ENCODE data around the gene PNPLA3.

The PNPLA3 gene, protein sequence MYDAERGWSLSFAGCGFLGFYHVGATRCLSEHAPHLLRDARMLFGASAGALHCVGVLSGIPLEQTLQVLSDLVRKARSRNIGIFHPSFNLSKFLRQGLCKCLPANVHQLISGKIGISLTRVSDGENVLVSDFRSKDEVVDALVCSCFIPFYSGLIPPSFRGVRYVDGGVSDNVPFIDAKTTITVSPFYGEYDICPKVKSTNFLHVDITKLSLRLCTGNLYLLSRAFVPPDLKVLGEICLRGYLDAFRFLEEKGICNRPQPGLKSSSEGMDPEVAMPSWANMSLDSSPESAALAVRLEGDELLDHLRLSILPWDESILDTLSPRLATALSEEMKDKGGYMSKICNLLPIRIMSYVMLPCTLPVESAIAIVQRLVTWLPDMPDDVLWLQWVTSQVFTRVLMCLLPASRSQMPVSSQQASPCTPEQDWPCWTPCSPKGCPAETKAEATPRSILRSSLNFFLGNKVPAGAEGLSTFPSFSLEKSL

DNA sequence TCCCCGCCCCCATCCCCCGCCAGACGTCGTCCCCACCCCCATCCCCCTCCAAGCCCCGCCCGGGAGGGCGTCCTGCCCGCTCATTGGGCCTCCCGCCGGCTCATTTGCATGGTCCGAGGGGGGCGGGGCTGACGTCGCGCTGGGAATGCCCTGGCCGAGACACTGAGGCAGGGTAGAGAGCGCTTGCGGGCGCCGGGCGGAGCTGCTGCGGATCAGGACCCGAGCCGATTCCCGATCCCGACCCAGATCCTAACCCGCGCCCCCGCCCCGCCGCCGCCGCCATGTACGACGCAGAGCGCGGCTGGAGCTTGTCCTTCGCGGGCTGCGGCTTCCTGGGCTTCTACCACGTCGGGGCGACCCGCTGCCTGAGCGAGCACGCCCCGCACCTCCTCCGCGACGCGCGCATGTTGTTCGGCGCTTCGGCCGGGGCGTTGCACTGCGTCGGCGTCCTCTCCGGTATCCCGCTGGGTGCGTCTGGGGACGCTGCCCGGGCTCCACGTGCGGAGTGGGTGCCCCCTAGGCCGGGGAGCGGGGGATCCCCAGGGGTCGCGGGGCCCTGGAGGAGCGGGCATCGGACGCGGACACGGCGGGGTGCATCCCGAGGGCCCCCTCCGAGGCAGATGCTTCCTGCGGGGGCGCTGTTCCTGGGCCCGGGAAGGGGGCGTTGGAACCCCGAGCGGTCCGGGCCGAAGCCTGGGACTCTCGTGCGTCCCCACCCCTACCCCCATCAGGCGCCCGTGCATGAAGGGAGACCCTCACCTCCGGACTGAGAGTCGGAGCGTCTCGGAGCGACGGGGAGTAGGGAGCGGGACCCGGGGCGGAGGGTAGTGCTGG lies at the start of gene PNPLA3:
Gene PNPLA3, plus strand, starts transcription at position 175 of the 834 bp plus-strand sequence. Its CDS starts 107 bp downstream, at position 282.
- Mint-ChIP-seq H3K27me3 (peaks cover 32% of the 10 kb centered on the region), H3K9me3 (no peaks in the 10 kb centered on the region), H3K27ac (peak within 1 kb of the TSS; percentile 34), H3K4me3 (peak within 1 kb of the TSS; percentile 70), H3K36me3 (ENCODE audit: low read depth) (no peaks in the 10 kb centered on the region), H3K4me1 (ENCODE audit: low read depth) (peaks cover 5% of the 10 kb centered on the region)

DNA sequence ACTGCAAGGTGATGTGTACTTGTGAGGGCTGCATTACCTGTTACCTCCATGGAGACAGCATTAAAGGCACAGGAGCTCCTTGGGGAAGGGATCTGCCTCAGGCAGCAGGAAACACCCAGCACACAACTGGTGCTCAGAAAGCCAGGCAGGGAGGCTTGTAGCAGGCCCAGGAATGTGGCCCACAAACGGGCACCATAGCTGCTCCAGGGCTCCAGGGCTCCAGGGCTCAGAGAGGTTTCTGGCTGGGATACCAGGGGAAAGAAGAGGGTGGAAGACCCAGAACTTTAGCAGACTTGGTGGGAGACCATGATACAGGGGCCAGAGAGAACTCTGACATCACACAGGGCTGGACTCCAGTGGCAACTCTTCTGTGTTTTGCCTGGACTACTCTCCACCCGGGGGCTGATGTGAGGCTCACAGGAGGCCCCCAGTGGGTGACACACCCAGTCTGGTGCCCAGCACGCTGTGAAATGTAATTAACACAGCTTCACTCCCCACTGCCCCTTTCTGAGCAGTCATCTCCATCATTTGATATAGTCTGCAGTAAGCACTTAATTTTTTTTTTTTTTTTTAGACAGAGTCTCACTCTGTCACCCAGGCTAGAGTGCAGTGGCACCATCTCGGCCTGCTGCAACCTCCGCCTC lies 46.6 kb upstream of the PNPLA3 start:
- H3K9me3 Mint-ChIP-seq = no peaks in the 10 kb centered on the region
- no peak overlapping the region for H3K27ac Mint-ChIP-seq
- H3K4me1 Mint-ChIP-seq (ENCODE audit: low read depth) = no peaks in the 10 kb centered on the region
- H3K4me3 Mint-ChIP-seq = no peak overlapping the region
- H3K27me3 Mint-ChIP-seq = peaks cover 25% of the 10 kb centered on the region
- H3K36me3 Mint-ChIP-seq (ENCODE audit: low read depth) = no peaks in the 10 kb centered on the region

DNA sequence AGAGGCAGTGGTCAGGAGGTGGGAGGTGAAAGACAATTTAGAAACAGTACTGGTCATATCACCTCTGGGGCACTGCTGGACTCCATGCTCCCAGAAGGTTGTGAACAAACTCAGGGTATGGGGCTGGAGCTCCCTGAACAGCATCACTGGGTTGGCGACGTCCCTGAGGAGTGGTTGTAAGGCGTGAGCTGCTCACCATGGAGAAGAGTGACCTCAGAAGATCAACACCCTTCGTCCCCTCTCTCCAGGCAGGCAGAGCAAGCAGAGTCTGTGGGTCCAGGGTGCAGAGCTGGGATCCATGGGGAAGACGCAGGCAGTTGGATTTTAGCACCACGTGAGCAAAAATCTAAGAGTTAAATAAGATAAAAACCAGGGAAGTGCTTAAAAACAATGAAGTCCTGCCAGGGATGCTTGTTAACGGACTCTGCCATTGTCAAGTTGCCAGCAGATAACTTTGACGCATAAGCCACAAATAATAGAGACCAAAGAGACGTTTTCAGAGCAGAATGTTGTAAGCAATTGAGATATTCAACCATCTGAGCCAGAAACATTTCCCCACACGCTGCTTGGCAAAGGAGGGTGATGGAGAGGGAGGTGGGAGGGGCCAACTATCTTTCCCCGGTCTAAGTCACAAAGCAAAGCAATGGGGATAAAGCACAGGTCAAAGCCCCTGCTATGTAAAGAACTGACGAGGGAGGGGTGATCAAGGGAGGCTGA lies 45.4 kb upstream of the PNPLA3 start:
- no peaks in the 10 kb centered on the region for H3K9me3 Mint-ChIP-seq
- H3K4me1 Mint-ChIP-seq (ENCODE audit: low read depth) = no peaks in the 10 kb centered on the region
- no peak overlapping the region for H3K27ac Mint-ChIP-seq
- H3K27me3 Mint-ChIP-seq = peaks cover 25% of the 10 kb centered on the region
- H3K4me3 Mint-ChIP-seq = no peak overlapping the region
- H3K36me3 Mint-ChIP-seq (ENCODE audit: low read depth) = no peaks in the 10 kb centered on the region

DNA sequence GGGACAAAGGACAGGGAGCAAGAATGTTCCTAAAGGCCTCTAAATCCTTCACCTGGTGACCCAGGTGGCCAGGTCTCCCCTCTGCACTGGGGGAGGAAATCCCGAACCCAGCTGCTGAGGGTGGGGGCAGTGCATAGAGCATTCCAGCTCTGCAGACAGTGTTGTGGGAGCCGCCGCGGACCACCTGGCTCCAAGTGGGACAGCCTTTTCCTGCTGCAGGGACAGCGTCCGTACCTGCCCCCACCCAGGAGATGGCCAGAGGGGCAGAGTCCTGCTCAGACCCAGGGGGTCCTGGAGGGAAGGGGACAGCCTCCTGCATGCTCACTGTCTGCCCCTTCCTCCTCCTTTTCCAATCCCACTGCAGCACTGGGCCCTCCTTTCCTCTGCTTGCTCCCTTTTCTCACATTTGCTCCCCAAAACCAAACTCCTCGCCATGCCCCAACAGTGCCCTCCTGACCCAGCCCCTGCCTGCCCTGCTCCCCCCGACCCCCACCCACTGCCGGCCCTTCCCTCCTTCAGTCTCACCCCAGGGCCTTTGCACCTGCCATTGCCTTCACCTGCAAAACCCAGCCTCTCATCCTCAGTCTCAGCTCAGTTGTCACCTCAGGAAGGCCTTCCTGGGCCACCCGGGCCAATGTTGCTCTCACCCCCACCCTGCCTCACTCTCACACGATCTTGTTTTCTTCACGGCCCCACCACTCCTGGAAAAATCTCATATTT lies 44.6 kb upstream of the PNPLA3 start:
- Mint-ChIP-seq H3K27me3 (peaks cover 19% of the 10 kb centered on the region), H3K9me3 (no peaks in the 10 kb centered on the region), H3K4me1 (ENCODE audit: low read depth) (no peaks in the 10 kb centered on the region), H3K36me3 (ENCODE audit: low read depth) (no peaks in the 10 kb centered on the region), H3K27ac (no peak overlapping the region), H3K4me3 (no peak overlapping the region)

DNA sequence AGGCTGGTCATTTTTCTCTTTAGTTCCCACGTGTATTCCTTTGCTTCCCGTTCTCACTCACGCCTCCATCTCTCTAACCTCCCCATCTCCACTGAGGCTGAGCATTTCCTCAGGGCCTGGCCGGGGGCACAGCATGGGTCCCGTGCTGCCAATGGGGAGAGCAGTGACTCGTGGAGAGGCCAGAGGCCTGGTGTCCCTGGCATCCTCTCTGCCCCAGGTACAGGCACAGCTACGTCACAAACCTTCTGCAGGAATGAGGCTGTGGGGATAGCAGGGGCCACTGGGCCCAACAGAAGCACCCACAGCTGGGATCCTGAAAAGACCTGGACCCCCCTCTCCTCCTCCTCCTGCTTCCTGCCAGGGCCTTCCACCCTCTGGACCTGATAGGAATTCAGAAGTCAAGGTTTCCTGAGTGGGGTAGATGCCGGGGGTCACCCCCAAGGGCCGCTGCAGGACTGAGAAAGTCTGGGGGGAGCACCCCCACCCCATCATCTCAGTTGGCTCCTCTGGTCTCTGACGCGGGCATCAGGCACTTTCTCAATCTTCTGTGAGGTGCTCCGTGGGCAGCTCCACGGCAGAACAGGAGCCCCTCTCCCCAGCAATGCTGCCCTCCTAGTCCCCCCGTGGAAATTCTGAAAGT lies 43.6 kb upstream of the PNPLA3 start:
- no peaks in the 10 kb centered on the region for H3K36me3 Mint-ChIP-seq (ENCODE audit: low read depth)
- H3K27ac Mint-ChIP-seq = no peak overlapping the region
- peaks cover 19% of the 10 kb centered on the region for H3K27me3 Mint-ChIP-seq
- no peak overlapping the region for H3K4me3 Mint-ChIP-seq
- no peaks in the 10 kb centered on the region for H3K9me3 Mint-ChIP-seq
- H3K4me1 Mint-ChIP-seq (ENCODE audit: low read depth) = no peaks in the 10 kb centered on the region

DNA sequence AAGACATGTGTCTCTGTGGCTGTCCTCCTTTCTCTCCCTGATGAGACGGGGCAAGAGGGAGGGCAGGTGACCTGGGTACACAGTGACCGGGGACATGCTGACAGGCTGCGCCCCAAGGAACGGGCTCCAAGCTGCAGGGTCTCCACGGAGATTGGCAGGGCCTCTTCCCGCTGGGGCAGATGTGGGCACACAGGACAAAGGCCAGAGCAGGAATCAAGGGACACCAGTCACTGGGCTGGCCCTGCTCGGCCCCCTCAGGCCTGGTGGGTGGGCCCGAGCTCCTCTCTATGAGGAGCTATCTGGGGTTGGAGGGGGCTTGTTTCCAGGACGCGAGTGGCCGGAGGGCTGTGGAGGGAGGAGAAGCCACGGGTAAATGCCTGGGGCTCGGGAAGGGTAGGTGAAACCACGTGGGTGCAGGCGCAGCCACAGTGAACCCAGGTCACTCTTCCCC lies 43.0 kb upstream of the PNPLA3 start:
- no peak overlapping the region for H3K27ac Mint-ChIP-seq
- H3K4me1 Mint-ChIP-seq (ENCODE audit: low read depth) = no peaks in the 10 kb centered on the region
- H3K27me3 Mint-ChIP-seq = peaks cover 19% of the 10 kb centered on the region
- no peaks in the 10 kb centered on the region for H3K36me3 Mint-ChIP-seq (ENCODE audit: low read depth)
- H3K9me3 Mint-ChIP-seq = no peaks in the 10 kb centered on the region
- H3K4me3 Mint-ChIP-seq = no peak overlapping the region

DNA sequence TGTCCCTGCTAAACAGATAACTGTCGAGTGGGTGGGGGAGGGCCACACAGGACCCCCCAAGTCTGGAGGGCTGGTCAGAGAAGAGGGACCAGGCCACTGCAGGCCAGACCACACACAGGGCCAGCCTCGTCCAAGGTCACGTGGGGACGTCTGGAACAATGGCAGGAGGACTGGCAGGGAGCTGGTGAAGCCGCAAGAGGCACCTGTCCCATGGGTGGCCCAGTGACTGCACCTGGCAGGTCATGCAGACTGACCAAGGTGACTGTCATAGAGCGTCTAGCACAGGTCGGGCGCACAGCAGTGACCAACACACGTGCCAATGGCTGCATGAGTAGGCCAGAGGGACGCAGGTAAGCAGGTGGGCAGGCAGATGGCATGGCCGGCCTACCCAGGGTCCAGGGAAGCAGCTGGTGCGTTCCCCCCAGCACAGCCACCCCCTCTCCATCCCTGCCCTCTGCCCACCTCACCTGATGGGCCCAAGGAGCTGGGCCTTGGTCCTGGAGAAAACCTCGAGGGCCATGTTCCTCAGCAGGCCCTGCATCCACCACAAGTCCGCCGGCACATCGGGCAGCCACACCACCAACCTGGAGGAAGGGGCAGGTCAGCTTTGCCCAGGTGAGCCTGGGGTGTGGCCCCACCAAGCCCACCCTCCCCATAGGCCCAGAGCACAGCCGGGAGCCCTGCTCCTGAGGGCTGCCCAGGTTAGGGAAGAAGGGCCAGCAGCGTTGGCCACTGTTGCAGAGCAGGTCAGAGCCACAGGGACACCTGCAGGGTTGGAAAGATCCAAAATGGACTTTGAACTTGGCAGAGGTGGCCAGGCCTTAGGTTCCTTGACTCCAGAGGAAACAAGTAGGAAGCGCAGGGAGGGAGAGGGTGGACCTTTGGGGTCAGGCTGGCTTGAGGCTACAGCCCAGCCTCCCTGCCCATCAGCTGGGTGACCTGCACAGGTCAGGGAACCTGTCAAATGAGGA lies 42.2 kb upstream of the PNPLA3 start:
- Mint-ChIP-seq H3K4me1 (ENCODE audit: low read depth) (no peaks in the 10 kb centered on the region), H3K9me3 (no peaks in the 10 kb centered on the region), H3K27me3 (peaks cover 11% of the 10 kb centered on the region), H3K27ac (no peak overlapping the region), H3K4me3 (no peak overlapping the region), H3K36me3 (ENCODE audit: low read depth) (no peaks in the 10 kb centered on the region)

DNA sequence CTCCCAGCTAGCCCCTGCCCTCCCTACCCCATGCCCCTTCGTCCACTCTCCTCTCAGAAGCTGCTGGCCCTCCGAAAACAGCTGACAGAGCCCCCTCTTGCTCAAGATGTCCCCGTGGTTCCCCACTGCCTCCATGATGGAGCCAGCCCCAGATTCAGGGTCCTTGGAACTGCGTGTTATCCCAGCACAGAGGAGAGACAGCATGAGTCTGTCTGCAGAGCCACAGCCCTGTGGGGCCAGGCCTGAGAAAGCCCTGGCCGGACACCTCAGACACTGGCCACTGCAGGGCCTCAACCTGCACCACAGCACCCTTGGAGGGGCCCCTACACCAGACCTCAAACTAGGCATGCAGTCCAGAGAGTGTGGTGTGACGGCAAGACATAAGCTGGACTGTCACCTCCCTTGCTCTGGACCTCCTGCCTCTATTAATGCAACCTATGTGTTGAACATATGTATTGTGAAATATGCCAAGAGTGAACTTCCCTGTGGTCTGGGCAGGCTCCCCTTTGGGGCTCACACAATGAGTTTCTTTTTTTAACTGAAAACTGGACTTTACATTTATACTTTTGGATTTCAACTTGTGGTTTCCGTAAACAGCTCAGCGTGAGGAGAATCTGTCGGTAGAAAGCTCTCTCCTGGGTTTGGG lies 41.4 kb upstream of the PNPLA3 start:
- H3K4me1 Mint-ChIP-seq (ENCODE audit: low read depth) = no peaks in the 10 kb centered on the region
- H3K27me3 Mint-ChIP-seq = peaks cover 17% of the 10 kb centered on the region
- no peak overlapping the region for H3K4me3 Mint-ChIP-seq
- H3K9me3 Mint-ChIP-seq = no peaks in the 10 kb centered on the region
- no peaks in the 10 kb centered on the region for H3K36me3 Mint-ChIP-seq (ENCODE audit: low read depth)
- H3K27ac Mint-ChIP-seq = no peak overlapping the region

DNA sequence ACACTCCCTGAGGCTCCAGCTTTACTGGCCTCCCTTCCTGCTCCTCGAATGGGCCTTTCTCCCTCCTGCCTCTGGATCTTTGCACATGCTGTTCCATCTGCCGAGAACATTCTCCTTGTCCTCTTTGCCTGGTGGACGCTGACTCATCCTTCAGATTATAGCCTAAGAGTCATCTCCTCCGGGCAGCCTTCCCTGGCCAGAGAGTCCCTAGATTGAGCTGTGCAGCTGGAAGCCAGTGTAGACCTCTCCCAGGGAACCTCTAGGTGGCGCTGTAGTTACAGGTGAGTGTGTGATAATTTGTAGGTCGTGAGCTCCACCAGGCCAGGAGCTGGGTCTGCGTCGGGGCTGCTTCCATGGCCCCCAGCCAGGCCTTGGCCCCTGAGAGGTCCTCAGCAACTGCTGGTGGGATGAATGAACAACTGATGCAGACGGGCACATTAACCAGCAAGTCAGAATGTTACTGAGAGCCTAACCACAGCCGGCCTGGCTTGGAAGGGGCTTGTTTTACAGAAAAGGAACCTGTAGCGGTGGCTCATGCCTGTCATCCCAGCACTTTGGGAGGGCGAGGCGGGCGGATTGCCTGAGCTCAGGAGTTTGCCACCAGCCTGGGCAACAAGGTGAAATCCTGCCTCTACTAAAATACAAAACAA lies 40.5 kb upstream of the PNPLA3 start:
- no peaks in the 10 kb centered on the region for H3K4me1 Mint-ChIP-seq (ENCODE audit: low read depth)
- H3K27me3 Mint-ChIP-seq = peaks cover 19% of the 10 kb centered on the region
- H3K27ac Mint-ChIP-seq = no peak overlapping the region
- no peaks in the 10 kb centered on the region for H3K36me3 Mint-ChIP-seq (ENCODE audit: low read depth)
- no peaks in the 10 kb centered on the region for H3K9me3 Mint-ChIP-seq
- no peak overlapping the region for H3K4me3 Mint-ChIP-seq

DNA sequence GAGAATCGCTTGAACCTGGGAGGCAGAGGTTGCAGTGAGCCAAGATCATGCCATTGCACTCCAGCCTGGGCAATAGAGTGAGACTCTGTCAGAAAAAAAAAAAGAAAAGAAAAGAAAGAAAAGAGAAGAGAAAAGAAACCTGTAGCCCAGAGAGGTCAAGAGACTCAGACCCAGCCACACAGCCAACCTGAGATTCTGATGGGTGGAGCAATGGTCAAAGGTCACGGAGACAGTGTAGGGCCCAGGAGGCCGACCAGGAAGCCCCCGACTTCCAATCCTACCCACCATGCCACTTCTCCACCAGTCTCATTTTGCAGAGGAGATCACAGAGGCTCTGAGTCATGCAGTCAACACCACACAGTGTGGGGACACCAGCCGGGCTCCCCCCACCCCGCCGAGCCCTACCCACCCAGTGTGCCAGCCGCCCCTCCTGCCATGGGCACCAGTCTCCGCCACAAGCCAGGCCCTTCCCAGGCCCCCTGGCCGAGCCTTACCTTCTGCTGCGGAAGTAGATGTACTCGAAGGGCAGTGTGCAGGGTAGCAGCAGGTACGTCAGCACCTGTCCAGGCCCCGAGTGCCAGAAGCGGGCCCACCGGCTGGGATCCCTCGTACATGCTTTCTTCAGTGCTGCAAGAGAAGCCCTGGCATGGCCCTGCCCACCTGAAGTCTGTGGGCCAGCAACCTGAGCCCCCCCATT lies 39.7 kb upstream of the PNPLA3 start:
- Mint-ChIP-seq H3K4me1 (ENCODE audit: low read depth) (no peaks in the 10 kb centered on the region), H3K27ac (no peak overlapping the region), H3K36me3 (ENCODE audit: low read depth) (no peaks in the 10 kb centered on the region), H3K27me3 (peaks cover 23% of the 10 kb centered on the region), H3K9me3 (no peaks in the 10 kb centered on the region), H3K4me3 (no peak overlapping the region)

DNA sequence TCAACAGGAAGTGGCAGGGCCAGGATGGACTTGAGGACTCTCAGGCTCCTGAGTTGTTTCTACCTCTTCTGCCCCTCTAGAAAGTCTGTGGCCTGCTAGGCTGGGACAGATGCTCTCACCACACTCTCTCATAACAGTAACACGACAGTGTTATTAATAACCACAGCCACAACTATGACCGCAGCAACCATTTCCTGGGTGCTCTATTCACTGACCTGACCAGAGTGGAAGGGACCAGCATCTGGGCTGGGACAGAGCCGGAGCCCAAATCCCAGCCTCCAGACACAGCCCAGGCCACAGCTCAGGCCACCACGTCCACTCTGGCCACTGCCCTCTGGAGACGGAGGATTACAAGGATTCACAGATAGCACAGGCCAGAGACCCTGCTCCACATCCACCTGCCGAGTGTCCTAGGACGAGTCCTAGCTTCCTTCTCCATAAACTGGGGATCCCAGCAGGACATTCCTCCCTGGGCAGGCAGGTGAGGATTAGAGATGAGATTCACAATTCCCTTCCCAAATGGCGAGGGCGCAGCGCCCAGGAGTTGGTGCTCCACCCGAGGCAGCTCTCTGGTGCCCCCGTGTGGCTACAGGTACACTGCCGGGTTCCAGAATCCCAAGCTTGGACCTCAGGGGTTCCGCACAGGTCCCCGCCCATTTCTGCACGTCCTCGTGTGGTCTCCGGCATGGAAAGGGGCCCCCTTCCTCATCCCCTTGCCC lies 38.8 kb upstream of the PNPLA3 start:
- Mint-ChIP-seq H3K27ac (no peak overlapping the region), H3K27me3 (peaks cover 27% of the 10 kb centered on the region), H3K4me3 (no peak overlapping the region), H3K36me3 (ENCODE audit: low read depth) (no peaks in the 10 kb centered on the region), H3K4me1 (ENCODE audit: low read depth) (no peaks in the 10 kb centered on the region), H3K9me3 (no peaks in the 10 kb centered on the region)
